Measurements from ENCODE around the gene CFI.

CFI gene

DNA sequence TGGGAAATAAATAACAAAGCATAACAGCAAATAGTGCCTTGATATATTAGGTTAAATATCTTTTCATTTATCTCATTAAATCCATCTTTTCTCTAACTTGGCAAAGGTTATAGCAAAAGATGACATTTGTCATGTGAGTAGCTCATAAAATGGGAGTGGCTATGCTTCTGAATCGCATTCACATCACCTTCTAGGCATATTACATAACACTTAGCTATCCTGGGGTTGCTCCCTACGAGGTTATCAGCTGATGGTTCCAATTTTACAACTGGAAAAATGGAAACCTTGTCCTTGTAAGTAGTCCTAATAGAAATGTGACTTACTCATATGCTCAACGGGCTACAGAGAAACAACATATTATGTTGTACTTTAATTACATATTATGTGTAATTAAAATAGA lies 88.3 kb downstream of the CFI start:
- no peaks in the 10 kb centered on the region for H3K27me3 ChIP-seq (ENCODE audit: insufficient read depth, poor library complexity, severe bottlenecking)
- TF ChIP-seq SPI1 (IDR thresholded peaks at IDR 0.05; ENCODE audit: borderline replicate concordance, low read depth) (no peak), GABPA (IDR thresholded peaks at IDR 0.05; ENCODE audit: low read depth) (no peak), POLR2AphosphoS5 (IDR thresholded peaks at IDR 0.05; ENCODE audit: low read depth) (no peak)
- TF ChIP-seq, protein P1, sequence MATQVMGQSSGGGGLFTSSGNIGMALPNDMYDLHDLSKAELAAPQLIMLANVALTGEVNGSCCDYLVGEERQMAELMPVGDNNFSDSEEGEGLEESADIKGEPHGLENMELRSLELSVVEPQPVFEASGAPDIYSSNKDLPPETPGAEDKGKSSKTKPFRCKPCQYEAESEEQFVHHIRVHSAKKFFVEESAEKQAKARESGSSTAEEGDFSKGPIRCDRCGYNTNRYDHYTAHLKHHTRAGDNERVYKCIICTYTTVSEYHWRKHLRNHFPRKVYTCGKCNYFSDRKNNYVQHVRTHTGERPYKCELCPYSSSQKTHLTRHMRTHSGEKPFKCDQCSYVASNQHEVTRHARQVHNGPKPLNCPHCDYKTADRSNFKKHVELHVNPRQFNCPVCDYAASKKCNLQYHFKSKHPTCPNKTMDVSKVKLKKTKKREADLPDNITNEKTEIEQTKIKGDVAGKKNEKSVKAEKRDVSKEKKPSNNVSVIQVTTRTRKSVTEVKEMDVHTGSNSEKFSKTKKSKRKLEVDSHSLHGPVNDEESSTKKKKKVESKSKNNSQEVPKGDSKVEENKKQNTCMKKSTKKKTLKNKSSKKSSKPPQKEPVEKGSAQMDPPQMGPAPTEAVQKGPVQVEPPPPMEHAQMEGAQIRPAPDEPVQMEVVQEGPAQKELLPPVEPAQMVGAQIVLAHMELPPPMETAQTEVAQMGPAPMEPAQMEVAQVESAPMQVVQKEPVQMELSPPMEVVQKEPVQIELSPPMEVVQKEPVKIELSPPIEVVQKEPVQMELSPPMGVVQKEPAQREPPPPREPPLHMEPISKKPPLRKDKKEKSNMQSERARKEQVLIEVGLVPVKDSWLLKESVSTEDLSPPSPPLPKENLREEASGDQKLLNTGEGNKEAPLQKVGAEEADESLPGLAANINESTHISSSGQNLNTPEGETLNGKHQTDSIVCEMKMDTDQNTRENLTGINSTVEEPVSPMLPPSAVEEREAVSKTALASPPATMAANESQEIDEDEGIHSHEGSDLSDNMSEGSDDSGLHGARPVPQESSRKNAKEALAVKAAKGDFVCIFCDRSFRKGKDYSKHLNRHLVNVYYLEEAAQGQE (IDR thresholded peaks at IDR 0.05; ENCODE audit: insufficient replicate concordance, low read depth), result no peak
- TF ChIP-seq, protein P2, sequence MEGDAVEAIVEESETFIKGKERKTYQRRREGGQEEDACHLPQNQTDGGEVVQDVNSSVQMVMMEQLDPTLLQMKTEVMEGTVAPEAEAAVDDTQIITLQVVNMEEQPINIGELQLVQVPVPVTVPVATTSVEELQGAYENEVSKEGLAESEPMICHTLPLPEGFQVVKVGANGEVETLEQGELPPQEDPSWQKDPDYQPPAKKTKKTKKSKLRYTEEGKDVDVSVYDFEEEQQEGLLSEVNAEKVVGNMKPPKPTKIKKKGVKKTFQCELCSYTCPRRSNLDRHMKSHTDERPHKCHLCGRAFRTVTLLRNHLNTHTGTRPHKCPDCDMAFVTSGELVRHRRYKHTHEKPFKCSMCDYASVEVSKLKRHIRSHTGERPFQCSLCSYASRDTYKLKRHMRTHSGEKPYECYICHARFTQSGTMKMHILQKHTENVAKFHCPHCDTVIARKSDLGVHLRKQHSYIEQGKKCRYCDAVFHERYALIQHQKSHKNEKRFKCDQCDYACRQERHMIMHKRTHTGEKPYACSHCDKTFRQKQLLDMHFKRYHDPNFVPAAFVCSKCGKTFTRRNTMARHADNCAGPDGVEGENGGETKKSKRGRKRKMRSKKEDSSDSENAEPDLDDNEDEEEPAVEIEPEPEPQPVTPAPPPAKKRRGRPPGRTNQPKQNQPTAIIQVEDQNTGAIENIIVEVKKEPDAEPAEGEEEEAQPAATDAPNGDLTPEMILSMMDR (IDR thresholded peaks at IDR 0.05; ENCODE audit: insufficient read depth, low read length), result no peak
- no peak overlapping the region for H3K4me3 ChIP-seq (replicated peaks; ENCODE audit: insufficient read depth, low read length)
- H3K27ac ChIP-seq (replicated peaks), result no peak overlapping the region
- DNase-seq (ENCODE audit: low read depth in 1 of 2, low spot score in 1 of 2), result no peak

DNA sequence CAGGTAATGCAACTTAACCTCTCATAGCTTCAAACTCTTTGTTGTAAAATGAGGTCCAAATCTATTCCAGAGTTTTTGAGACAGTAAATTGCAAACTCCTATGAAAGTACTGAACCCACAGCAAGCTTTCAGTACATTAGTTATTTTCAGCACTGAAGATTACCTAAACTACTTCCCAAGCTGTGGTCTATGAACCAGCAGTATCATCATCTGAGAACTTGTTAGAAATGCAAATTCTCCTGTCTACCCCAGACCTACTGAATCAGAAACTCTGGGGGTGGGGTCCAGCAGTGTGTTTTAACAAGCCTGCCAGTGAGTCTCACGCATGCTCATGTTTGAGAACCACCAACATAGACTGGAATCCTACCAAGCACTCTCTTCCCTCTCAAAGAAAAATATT lies 92.8 kb downstream of the CFI start:
- Histone ChIP-seq H3K4me3 (replicated peaks; ENCODE audit: insufficient read depth, low read length) (no peak overlapping the region), H3K27ac (replicated peaks) (no peak overlapping the region), H3K27me3 (ENCODE audit: insufficient read depth, poor library complexity, severe bottlenecking) (no peaks in the 10 kb centered on the region)
- DNase-seq (ENCODE audit: low read depth in 1 of 2, low spot score in 1 of 2), result no peak
- TF ChIP-seq, protein P2 (IDR thresholded peaks at IDR 0.05; ENCODE audit: insufficient read depth, low read length), result no peak
- TF ChIP-seq SPI1 (IDR thresholded peaks at IDR 0.05; ENCODE audit: borderline replicate concordance, low read depth), result no peak
- TF ChIP-seq GABPA (IDR thresholded peaks at IDR 0.05; ENCODE audit: low read depth), result no peak
- TF ChIP-seq, protein P1 (IDR thresholded peaks at IDR 0.05; ENCODE audit: insufficient replicate concordance, low read depth), result no peak
- no peak for TF ChIP-seq POLR2AphosphoS5 (IDR thresholded peaks at IDR 0.05; ENCODE audit: low read depth)

DNA sequence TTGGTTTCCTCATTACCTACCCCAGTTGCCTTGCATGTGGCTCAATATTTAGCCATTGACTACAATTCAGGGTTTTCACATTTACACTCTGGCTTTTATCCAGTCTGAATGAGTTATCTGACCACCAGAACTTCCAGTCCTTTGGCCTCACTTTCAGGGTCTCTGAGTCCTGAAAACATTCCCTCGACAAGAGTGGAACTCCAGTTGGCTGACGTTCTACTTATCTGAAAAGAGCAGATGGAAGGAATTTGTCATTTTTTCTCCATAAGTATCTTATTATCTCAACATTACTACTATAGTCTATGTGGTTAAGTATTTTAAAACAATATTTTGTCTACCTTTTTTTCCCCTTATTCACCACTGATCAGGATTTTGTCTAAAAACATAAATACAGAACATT lies 93.4 kb downstream of the CFI start:
- TF ChIP-seq, protein P2 (IDR thresholded peaks at IDR 0.05; ENCODE audit: insufficient read depth, low read length), result no peak
- no peak for TF ChIP-seq SPI1 (IDR thresholded peaks at IDR 0.05; ENCODE audit: borderline replicate concordance, low read depth)
- TF ChIP-seq POLR2AphosphoS5 (IDR thresholded peaks at IDR 0.05; ENCODE audit: low read depth), result no peak
- TF ChIP-seq, protein P1 (IDR thresholded peaks at IDR 0.05; ENCODE audit: insufficient replicate concordance, low read depth), result no peak
- TF ChIP-seq GABPA (IDR thresholded peaks at IDR 0.05; ENCODE audit: low read depth), result no peak
- Histone ChIP-seq H3K27ac (replicated peaks) (no peak overlapping the region), H3K27me3 (ENCODE audit: insufficient read depth, poor library complexity, severe bottlenecking) (no peaks in the 10 kb centered on the region), H3K4me3 (replicated peaks; ENCODE audit: insufficient read depth, low read length) (no peak overlapping the region)
- no peak for DNase-seq (ENCODE audit: low read depth in 1 of 2, low spot score in 1 of 2)
